MCF 10A (cell line): ENCODE data around the gene DIP2B. TPM values are rescaled to one million over a fixed set of nuclear protein-coding genes. Genes with fewer than 3 reads are reported as not detected.

Experiments
- BruUV-seq: library from RNA; stranded (reverse); fragments of 400-500 nt; replicated peaks from 2 replicates; lab custom pipeline; 2021; lab: Mats Ljungman, UMichigan
- CTCF ChIA-PET: fragments of 300-600 bp; sonication (Branson Sonifier 250); formaldehyde crosslinking; extraction: SDS; loops from one replicate; lab custom pipeline; 2021; ENCODE audit warnings: antibody characterized with exemption, inconsistent platforms; lab: Yijun Ruan, JAX
- POLR2A ChIA-PET: fragments of 300-600, 350-650 bp; sonication (Branson Sonifier 250); formaldehyde crosslinking; extraction: SDS; loops from one replicate; lab custom pipeline; 2020; ENCODE audit warnings: antibody characterized with exemption, inconsistent platforms; lab: Yijun Ruan, JAX
- DNase-seq: peaks from one replicate; pipeline ENCODE4 v3.0.0-alpha.2; 2018; ENCODE audit not compliant: unreplicated experiment
- H3K27ac Mint-ChIP-seq: one replicate; pipeline ENCODE4 v1.8.0; 2022; ENCODE audit warnings: mild to moderate bottlenecking, low read depth, mixed read lengths; ENCODE audit not compliant: unreplicated experiment
- H3K27me3 Mint-ChIP-seq: one replicate; pipeline ENCODE4 v1.8.0; 2022; ENCODE audit warnings: mixed read lengths; ENCODE audit not compliant: insufficient read depth, unreplicated experiment
- H3K36me3 Mint-ChIP-seq: one replicate; pipeline ENCODE4 v1.8.0; 2022; ENCODE audit warnings: mild to moderate bottlenecking, moderate library complexity, mixed read lengths; ENCODE audit not compliant: insufficient read depth, unreplicated experiment
- H3K4me1 Mint-ChIP-seq: one replicate; pipeline ENCODE4 v1.8.0; 2022; ENCODE audit warnings: mixed read lengths; ENCODE audit not compliant: insufficient read depth, unreplicated experiment
- H3K4me3 Mint-ChIP-seq: one replicate; pipeline ENCODE4 v1.8.0; 2022; ENCODE audit warnings: mild to moderate bottlenecking, moderate library complexity, mixed read lengths; ENCODE audit not compliant: unreplicated experiment
- H3K9me3 Mint-ChIP-seq: one replicate; pipeline ENCODE4 v1.8.0; 2022; ENCODE audit warnings: mixed read lengths; ENCODE audit not compliant: unreplicated experiment
- CTCF ChIP-seq: fragments of 200-600 bp; IDR thresholded peaks from one replicate; pipeline ENCODE4 v1.8.0; 2022; ENCODE audit warnings: antibody characterized with exemption, mild to moderate bottlenecking; ENCODE audit not compliant: unreplicated experiment
- intact Hi-C: fragments of 100-400 bp; cut with micrococcal nuclease; formaldehyde crosslinking; loops from 2 replicates; pipeline ENCODE4 v1.14.1; 2022
- total RNA-seq: library from RNA; stranded (reverse); gene quantifications from 2 replicates; pipeline ENCODE4 v1.2.3, GENCODE V29; 2022

The DIP2B gene
- total RNA-seq, 1 experiment from 2014 or later: 18.8 TPM

- Mint-ChIP-seq H3K4me1 (peaks cover 10% of the 10 kb centered on the region), H3K27me3 (no peaks in the 10 kb centered on the region), H3K27ac (no peak overlapping the region), H3K9me3 (no peaks in the 10 kb centered on the region), H3K4me3 (no peak overlapping the region), H3K36me3 (no peaks in the 10 kb centered on the region)
- BruUV-seq: no TSS peak
- DNase-seq: no peak
- CTCF ChIA-PET: interaction anchor here (0.6 to 1.2 kb wide), 5 partner anchors 16 to 76 kb away, joined by 3 to 5 read pairs (median 3); partner anchors contain the start of gene DIP2B
- POLR2A ChIA-PET: interaction anchor here (1.1 to 1.5 kb wide), 3 partner anchors 9 to 16 kb away, joined by 4 to 5 read pairs (median 4); no protein-coding TSS in a partner anchor
- intact Hi-C loops: no loop called here
- no peak for TF ChIP-seq CTCF
These were observed 76.7 kb downstream of the DIP2B start for GRCh38 chr12:50581226-50582184.

GRCh38 chr12:50584135-50584534 is 79.3 kb downstream of the DIP2B start:
- POLR2A ChIA-PET: interaction anchor here (0.9 kb wide), 1 partner anchor 54 kb away, joined by 3 read pairs; no protein-coding TSS in a partner anchor
- H3K27ac Mint-ChIP-seq: no peak overlapping the region
- no peak for DNase-seq
- H3K27me3 Mint-ChIP-seq: no peaks in the 10 kb centered on the region
- H3K4me1 Mint-ChIP-seq: peaks cover 16% of the 10 kb centered on the region
- BruUV-seq: no TSS peak
- H3K9me3 Mint-ChIP-seq: no peaks in the 10 kb centered on the region
- H3K4me3 Mint-ChIP-seq: no peak overlapping the region
- CTCF ChIA-PET: no interaction called here
- intact Hi-C loops: no loop called here
- no peak for TF ChIP-seq CTCF
- H3K36me3 Mint-ChIP-seq: no peaks in the 10 kb centered on the region

GRCh38 chr12:50589650-50590435 is 85.1 kb downstream of the DIP2B start:
- peaks cover 16% of the 10 kb centered on the region for H3K4me1 Mint-ChIP-seq
- ChIA-PET POLR2A (interaction anchor here (0.8 to 1.6 kb wide), 2 partner anchors 10 to 17 kb away, joined by 3 to 4 read pairs; no protein-coding TSS in a partner anchor), CTCF (no interaction called here)
- no peaks in the 10 kb centered on the region for H3K9me3 Mint-ChIP-seq
- no peaks in the 10 kb centered on the region for H3K27me3 Mint-ChIP-seq
- H3K36me3 Mint-ChIP-seq: no peaks in the 10 kb centered on the region
- DNase-seq: no peak
- BruUV-seq: no TSS peak
- no peak overlapping the region for H3K4me3 Mint-ChIP-seq
- TF ChIP-seq CTCF: no peak
- intact Hi-C loops: no loop called here
- no peak overlapping the region for H3K27ac Mint-ChIP-seq
